Endothelial cell of umbilical vein (primary cell): ENCODE results near the gene C11orf58. TPM values are rescaled to one million over a fixed set of nuclear protein-coding genes. Genes with fewer than 3 reads are reported as not detected.

Experiments used
- BruUV-seq: library from RNA; stranded (reverse); fragments of 400-500 nt; replicated peaks from 2 replicates; lab custom pipeline; 2021; lab: Mats Ljungman, UMichigan
- CTCF ChIA-PET: fragments of 300-600, 350-600 bp; sonication (Branson Sonifier 250); formaldehyde crosslinking; loops from one replicate; lab custom pipeline; 2021; ENCODE audit warnings: antibody characterized with exemption, inconsistent platforms; lab: Charles Lee
- POLR2A ChIA-PET: fragments of 300-600, 350-600 bp; sonication (Branson Sonifier 250); formaldehyde crosslinking; loops from one replicate; lab custom pipeline; 2021; ENCODE audit warnings: antibody characterized with exemption, inconsistent platforms; lab: Charles Lee
- DNase-seq: peaks from one replicate; pipeline ENCODE4 v3.0.0-alpha.2; 2011; ENCODE audit warnings: low read depth, low spot score
- FAIRE-seq: peaks from 2 replicates; lab custom pipeline; 2011; peaks lifted over from hg19 to GRCh38; lab: Jason Lieb, UNC
- H2AFZ ChIP-seq: 2 replicates; pipeline ENCODE4 v1.6.0; 2012; ENCODE audit warnings: low read depth, low read length, control low read depth, inconsistent platforms
- H3K27ac ChIP-seq: 2 replicates; pipeline ENCODE4 v1.5.1; 2011; ENCODE audit warnings: low read depth, mild to moderate bottlenecking, control low read depth, low read length, moderate library complexity; ENCODE audit not compliant: insufficient read depth
- H3K27me3 ChIP-seq, 2 experiments: 2 replicates each; pipeline versions ENCODE4 v1.6.0 to v1.6.1; 2011; ENCODE audit warnings: low read length in 2 of 2, mixed read lengths in 1 of 2; ENCODE audit not compliant: control insufficient read depth in 2 of 2, insufficient read depth in 2 of 2
- H3K36me3 ChIP-seq, 2 experiments: 2 replicates in 1 of 2; 3 replicates in 1 of 2; pipeline ENCODE4 v1.5.1; 2011; ENCODE audit warnings: low read length in 2 of 2, mild to moderate bottlenecking in 1 of 2, moderate library complexity in 1 of 2; ENCODE audit not compliant: control insufficient read depth in 2 of 2, insufficient read depth in 2 of 2; ENCODE audit errors: extremely low read depth in 1 of 2
- H3K4me1 ChIP-seq: 3 replicates; pipeline ENCODE4 v1.5.1; 2011; ENCODE audit warnings: mild to moderate bottlenecking, low read length; ENCODE audit not compliant: control insufficient read depth, insufficient read depth; ENCODE audit errors: extremely low read depth
- H3K4me2 ChIP-seq: 2 replicates; pipeline ENCODE4 v1.6.1; 2011; ENCODE audit warnings: low read length, control low read depth, mixed read lengths; ENCODE audit not compliant: insufficient read depth
- H3K4me3 ChIP-seq, 3 experiments: fragments of 200-600 bp in 1 of 3; sonication (generic), shearing (Covaris generic) in 1 of 3; replicated peaks in 1 of 3; 2 replicates each; pipeline ENCODE4 v1.5.1; 2011 to 2016; ENCODE audit warnings: control low read depth in 3 of 3, low read length in 3 of 3, mild to moderate bottlenecking in 2 of 3, inconsistent platforms in 1 of 3, low read depth in 1 of 3, moderate library complexity in 1 of 3; ENCODE audit not compliant: insufficient read depth in 1 of 3
- H3K79me2 ChIP-seq: 2 replicates; pipeline ENCODE4 v1.6.0; 2012; ENCODE audit warnings: low read length, inconsistent platforms; ENCODE audit not compliant: control insufficient read depth, insufficient read depth
- H3K9ac ChIP-seq: replicated peaks from 2 replicates; pipeline ENCODE3; 2011; ENCODE audit warnings: low read length, control low read depth; ENCODE audit not compliant: insufficient read depth; ENCODE audit errors: extremely low read depth
- H3K9me1 ChIP-seq: replicated peaks from 3 replicates; pipeline ENCODE4 v1.6.0; 2011; ENCODE audit warnings: mild to moderate bottlenecking, low read length; ENCODE audit not compliant: control insufficient read depth, insufficient read depth; ENCODE audit errors: extremely low read depth
- H3K9me3 ChIP-seq: replicated peaks from 2 replicates; pipeline ENCODE4 v1.5.1; 2012; ENCODE audit warnings: low read length, inconsistent platforms; ENCODE audit not compliant: control insufficient read depth, insufficient read depth
- H4K20me1 ChIP-seq: replicated peaks from 2 replicates; pipeline ENCODE3; 2011; ENCODE audit warnings: mild to moderate bottlenecking, low read length; ENCODE audit not compliant: control insufficient read depth, insufficient read depth; ENCODE audit errors: extremely low read depth
- CTCF ChIP-seq, 2 donors: IDR thresholded peaks; 1 replicate in 1 of 2; 2 replicates in 1 of 2; pipeline ENCODE4 v1.5.1; 2011; ENCODE audit warnings: low read length in 2 of 2, mild to moderate bottlenecking in 2 of 2, moderate library complexity in 2 of 2, control low read depth in 1 of 2, inconsistent platforms in 1 of 2, low read depth in 1 of 2; ENCODE audit not compliant: insufficient read depth in 1 of 2; ENCODE audit errors: extremely low read depth in 1 of 2
- EZH2 ChIP-seq: IDR thresholded peaks from 2 replicates; pipeline ENCODE4 v1.6.1; 2012; ENCODE audit warnings: borderline replicate concordance, low read depth, mild to moderate bottlenecking, moderate library complexity, low read length, inconsistent platforms; ENCODE audit not compliant: severe bottlenecking
- FOS ChIP-seq: IDR thresholded peaks from 2 replicates; pipeline ENCODE4 v1.6.1; 2011; ENCODE audit warnings: mild to moderate bottlenecking, low read length, moderate library complexity, borderline replicate concordance; ENCODE audit not compliant: insufficient read depth
- GATA2 ChIP-seq: IDR thresholded peaks from 2 replicates; pipeline ENCODE4 v1.7.0; 2011; ENCODE audit warnings: low read depth, mild to moderate bottlenecking, moderate library complexity, mixed read lengths, low read length; ENCODE audit not compliant: insufficient read length, insufficient read depth
- JUN ChIP-seq: IDR thresholded peaks from 2 replicates; pipeline ENCODE4 v1.6.1; 2011; ENCODE audit warnings: borderline replicate concordance, low read depth; ENCODE audit not compliant: insufficient read length, insufficient read depth
- MAX ChIP-seq: IDR thresholded peaks from 2 replicates; pipeline ENCODE4 v1.6.1; 2011; ENCODE audit not compliant: insufficient read depth, insufficient read length
- MYC ChIP-seq: IDR thresholded peaks from one replicate; pipeline ENCODE4 v1.6.1; 2011; ENCODE audit warnings: mild to moderate bottlenecking, low read depth, low read length
- POLR2A ChIP-seq: IDR thresholded peaks from 2 replicates; pipeline ENCODE4 v1.6.1; 2012; ENCODE audit warnings: low read depth, mild to moderate bottlenecking, control low read depth, low read length
- POLR2AphosphoS5 ChIP-seq: IDR thresholded peaks from 2 replicates; pipeline ENCODE4 v1.6.1; 2012; ENCODE audit warnings: low read depth, mild to moderate bottlenecking, control low read depth, low read length, moderate library complexity; ENCODE audit not compliant: insufficient read depth
- dilution Hi-C: fragments of 300-500 bp; cut with MboI; formaldehyde crosslinking; loops from one replicate; pipeline ENCODE4 v1.15.0; 2019; ENCODE audit warnings: low sequenced_read_pairs; ENCODE audit not compliant: extremely low pct_ligation_motif_present
- intact Hi-C: fragments of 100-400 bp; cut with micrococcal nuclease; formaldehyde crosslinking; loops from one replicate; pipeline ENCODE4 v1.10.0; 2022
- polyA plus RNA-seq, 4 experiments: library from polyadenylated mRNA; depleted of rRNA in 3 of 4; stranded (reverse) in 3 of 4; unstranded in 1 of 4; fragments of >200 nt; gene quantifications; 2 replicates each; pipeline versions ENCODE4 v1.2.1 to v1.2.3, GENCODE V29; 2011 to 2012; ENCODE audit warnings: missing spikeins in 1 of 4
- total RNA-seq: library from RNA; stranded (reverse); gene quantifications from 2 replicates; pipeline ENCODE4 v1.2.3, GENCODE V29; 2021

C11orf58 gene
- total and polyA plus RNA-seq, 2 donors (not counting 3 experiments of a cell fraction or from before 2014, with no cell fraction given): 88.4 to 150 TPM

- TF ChIP-seq JUN (no peak), FOS (no peak), MAX (no peak), GATA2 (no peak), EZH2 (no peak), POLR2A (no peak)
- peaks cover 19 to 33% of the 10 kb centered on the region in 2 experiments for H3K36me3 ChIP-seq
- CTCF ChIA-PET: interaction anchor here (1.7 to 2.2 kb wide), 2 partner anchors 11 to 12 kb away, joined by 4 to 5 read pairs; partner anchors contain the start of gene C11orf58
Measured at GRCh38 chr11:16750417-16750816, 12.0 kb downstream of the C11orf58 start.

GRCh38 chr11:16758382-16759024 lies 20.1 kb downstream of the C11orf58 start:
- BruUV-seq: no TSS peak
- DNase-seq: no peak
- no peaks in the 10 kb centered on the region for H3K27me3 ChIP-seq
- CTCF ChIA-PET: no interaction called here
- no peaks in the 10 kb centered on the region for H4K20me1 ChIP-seq
- H3K4me3 ChIP-seq: no peak overlapping the region
- peaks cover 4 to 10% of the 10 kb centered on the region in 2 experiments for H3K36me3 ChIP-seq
- no peaks in the 10 kb centered on the region for H3K9me1 ChIP-seq
- FAIRE-seq: no peak
- H3K79me2 ChIP-seq: no peaks in the 10 kb centered on the region
- POLR2A ChIA-PET: no interaction called here
- no peak overlapping the region for H3K4me2 ChIP-seq
- H3K9me3 ChIP-seq: no peaks in the 10 kb centered on the region
- intact Hi-C loops: loop anchor here (1.0 kb wide), 1 partner anchor 20 kb away; the partner anchor contains the start of gene C11orf58
- TF ChIP-seq POLR2A (no peak), CTCF (IDR thresholded peaks at IDR 0.05; ENCODE audit: extremely low read depth in 1 of 2, insufficient read depth in 1 of 2, low read depth in 1 of 2, low read length in 2 of 2) (no peak), GATA2 (no peak), POLR2AphosphoS5 (no peak), JUN (no peak), MAX (no peak), MYC (no peak), EZH2 (no peak), FOS (no peak)
- dilution Hi-C loops: no loop called here
- peak overlapping the region; percentile 89 for H3K27ac ChIP-seq
- peaks cover 14% of the 10 kb centered on the region for H3K4me1 ChIP-seq
- no peak overlapping the region for H2AFZ ChIP-seq
- no peak overlapping the region for H3K9ac ChIP-seq

More at GRCh38 chr11:16750417-16750816, 12.0 kb downstream of the C11orf58 start:
- H3K27ac ChIP-seq: no peak overlapping the region
- H3K4me3 ChIP-seq: no peak overlapping the region
- H3K27me3 ChIP-seq: no peaks in the 10 kb centered on the region
- no peaks in the 10 kb centered on the region for H3K9me3 ChIP-seq
- H3K79me2 ChIP-seq: peaks cover 14% of the 10 kb centered on the region
- POLR2A ChIA-PET: no interaction called here
- no peak overlapping the region for H3K9ac ChIP-seq
- FAIRE-seq: no peak
- no peaks in the 10 kb centered on the region for H3K9me1 ChIP-seq
- dilution Hi-C loops (no loop called here), intact Hi-C loops (no loop called here)
- H3K4me1 ChIP-seq: no peaks in the 10 kb centered on the region
- no TSS peak for BruUV-seq
- no peaks in the 10 kb centered on the region for H4K20me1 ChIP-seq
- DNase-seq: no peak
- no peak overlapping the region for H2AFZ ChIP-seq
- H3K4me2 ChIP-seq: no peak overlapping the region
